ENCODE data around the gene SIAE. TPM values are rescaled to one million over a fixed set of nuclear protein-coding genes. Genes with fewer than 3 reads are reported as not detected.

SIAE gene
- total and polyA plus RNA-seq, 2 of the 4 experiments (the other 2 are of a cell fraction), result 4.7 to 12.0 TPM

DNA sequence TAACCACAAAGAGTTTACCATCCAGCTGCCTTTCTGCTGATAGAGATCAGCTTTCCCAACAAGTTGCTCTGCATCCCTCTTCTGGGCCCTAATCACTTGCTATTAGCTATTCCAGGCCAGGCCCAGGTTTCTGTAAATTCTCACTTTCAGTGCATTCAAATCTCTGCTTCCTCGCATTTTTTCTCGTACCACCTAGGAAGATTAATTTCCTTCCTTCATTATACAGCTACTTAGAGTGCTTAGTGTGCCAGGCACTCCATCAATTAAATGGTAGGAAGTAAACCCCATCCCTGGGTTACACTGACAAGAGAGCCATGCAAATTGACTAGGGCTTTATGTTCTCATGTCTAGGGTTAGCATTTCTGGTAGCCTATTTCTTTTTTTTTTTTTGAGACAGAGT, 9.7 kb downstream of the SIAE start:
- no peaks in the 10 kb centered on the region for H3K79me1 ChIP-seq (ENCODE audit: low read depth in 1 of 2, low read length in 2 of 2)
- no TSS peak for BruUV-seq (replicated peaks)
- H2BK20ac ChIP-seq (ENCODE audit: low read depth, low read length), result no peak overlapping the region
- no peaks in the 10 kb centered on the region for H3K9me3 ChIP-seq (ENCODE audit: control insufficient read depth, insufficient read depth, low read length)
- H3K9ac ChIP-seq (ENCODE audit: low read depth, low read length), result no peak overlapping the region
- no peak overlapping the region for H4K5ac ChIP-seq (ENCODE audit: low read depth, low read length)
- H2AK5ac ChIP-seq (ENCODE audit: low read depth, low read length), result no peak overlapping the region
- WGBS, 2 experiments (ENCODE audit: extremely low coverage in 2 of 2, insufficient read length in 1 of 2), result no CpG with 5 or more reads among the region's 2 CpGs
- H3K9me1 ChIP-seq (ENCODE audit: insufficient read depth, low read length), result no peaks in the 10 kb centered on the region
- no peaks in the 10 kb centered on the region for H4K20me1 ChIP-seq (ENCODE audit: insufficient read depth, low read length)
- ATAC-seq (ENCODE audit: low read depth), result no peak
- H3K14ac ChIP-seq (replicated peaks; ENCODE audit: low read depth, low read length), result no peak overlapping the region
- no peak overlapping the region for H3K23ac ChIP-seq (ENCODE audit: low read depth, low read length)
- ChIA-PET POLR2A (ENCODE audit: unreplicated experiment) (no interaction called here), CTCF (interaction anchor here (0.9 kb wide), 1 partner anchor 130 kb away, joined by 3 read pairs; no protein-coding TSS in a partner anchor)
- dilution Hi-C loops (cut with HindIII; ENCODE audit: low sequenced_read_pairs, unreplicated experiment) (no loop called here), in situ Hi-C loops (cut with MboI; ENCODE audit: low sequenced_read_pairs) (loop anchor here (25.0 kb wide), 1 partner anchor 748 kb away; no protein-coding TSS in a partner anchor), intact Hi-C loops (cut with micrococcal nuclease) (no loop called here)
- no peak for TF ChIP-seq CHD1 (IDR thresholded peaks at IDR 0.05; ENCODE audit: low read depth, low read length)
- TF ChIP-seq BHLHE40 (IDR thresholded peaks at IDR 0.05; ENCODE audit: low read depth, low read length), result no peak
- no peak for TF ChIP-seq MAZ (IDR thresholded peaks at IDR 0.05; ENCODE audit: borderline replicate concordance, low read depth, low read length)
- no peak for TF ChIP-seq RAD21 (IDR thresholded peaks at IDR 0.05; ENCODE audit: low read length)
- no peak for TF ChIP-seq MXI1 (IDR thresholded peaks at IDR 0.05; ENCODE audit: borderline replicate concordance, low read depth, low read length)
- TF ChIP-seq, protein P1, sequence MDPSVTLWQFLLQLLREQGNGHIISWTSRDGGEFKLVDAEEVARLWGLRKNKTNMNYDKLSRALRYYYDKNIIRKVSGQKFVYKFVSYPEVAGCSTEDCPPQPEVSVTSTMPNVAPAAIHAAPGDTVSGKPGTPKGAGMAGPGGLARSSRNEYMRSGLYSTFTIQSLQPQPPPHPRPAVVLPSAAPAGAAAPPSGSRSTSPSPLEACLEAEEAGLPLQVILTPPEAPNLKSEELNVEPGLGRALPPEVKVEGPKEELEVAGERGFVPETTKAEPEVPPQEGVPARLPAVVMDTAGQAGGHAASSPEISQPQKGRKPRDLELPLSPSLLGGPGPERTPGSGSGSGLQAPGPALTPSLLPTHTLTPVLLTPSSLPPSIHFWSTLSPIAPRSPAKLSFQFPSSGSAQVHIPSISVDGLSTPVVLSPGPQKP (IDR thresholded peaks at IDR 0.05; ENCODE audit: borderline replicate concordance, low read depth, low read length), result no peak
- no peak for TF ChIP-seq FOS (IDR thresholded peaks at IDR 0.05; ENCODE audit: low read depth, low read length)
- TF ChIP-seq SMC3 (IDR thresholded peaks at IDR 0.05; ENCODE audit: low read depth, low read length), result no peak
- TF ChIP-seq, protein P2, sequence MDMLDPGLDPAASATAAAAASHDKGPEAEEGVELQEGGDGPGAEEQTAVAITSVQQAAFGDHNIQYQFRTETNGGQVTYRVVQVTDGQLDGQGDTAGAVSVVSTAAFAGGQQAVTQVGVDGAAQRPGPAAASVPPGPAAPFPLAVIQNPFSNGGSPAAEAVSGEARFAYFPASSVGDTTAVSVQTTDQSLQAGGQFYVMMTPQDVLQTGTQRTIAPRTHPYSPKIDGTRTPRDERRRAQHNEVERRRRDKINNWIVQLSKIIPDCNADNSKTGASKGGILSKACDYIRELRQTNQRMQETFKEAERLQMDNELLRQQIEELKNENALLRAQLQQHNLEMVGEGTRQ (IDR thresholded peaks at IDR 0.05; ENCODE audit: low read depth, low read length), result no peak
- TF ChIP-seq RCOR1 (IDR thresholded peaks at IDR 0.05; ENCODE audit: insufficient replicate concordance, low read length), result no peak
- TF ChIP-seq CTCF (conservative IDR thresholded peaks at IDR 0.05; ENCODE audit: low read depth, low read length), result no peak
- no peak overlapping the region for H3K18ac ChIP-seq (ENCODE audit: low read depth, low read length)
- no peak overlapping the region for H4K8ac ChIP-seq (ENCODE audit: low read depth in 2 of 2, low read length in 2 of 2)
- H2BK5ac ChIP-seq (ENCODE audit: low read depth, low read length, poor library complexity, severe bottlenecking), result no peak overlapping the region
- H3K27ac ChIP-seq (ENCODE audit: insufficient read depth, low read length), result no peak overlapping the region
- H2BK120ac ChIP-seq (ENCODE audit: low read depth, low read length), result no peak overlapping the region
- no peak overlapping the region for H2AK9ac ChIP-seq (replicated peaks; ENCODE audit: low read depth, low read length, poor library complexity)
- H3K4ac ChIP-seq (ENCODE audit: low read depth, low read length), result no peak overlapping the region
- H3K4me1 ChIP-seq (ENCODE audit: control insufficient read depth, insufficient read depth, low read length), result no peaks in the 10 kb centered on the region
- H2BK15ac ChIP-seq (ENCODE audit: low read depth, low read length), result no peak overlapping the region
- no peak overlapping the region for H4K91ac ChIP-seq (ENCODE audit: insufficient read depth, low read depth, low read length)
- no peaks in the 10 kb centered on the region for H3K27me3 ChIP-seq (ENCODE audit: control insufficient read depth, insufficient read depth, low read length)
- H3K4me3 ChIP-seq (ENCODE audit: insufficient read depth, low read depth, low read length), result no peak overlapping the region
- no peaks in the 10 kb centered on the region; the same call in 1 of the 2 replicates for H3K36me3 ChIP-seq (ENCODE audit: control insufficient read depth, insufficient read depth, low read length)
- H2AFZ ChIP-seq (replicated peaks; ENCODE audit: low read length, poor library complexity), result no peak overlapping the region
- H3K4me2 ChIP-seq (ENCODE audit: low read depth, low read length), result no peak overlapping the region
- no peak for DNase-seq
- H3K56ac ChIP-seq (ENCODE audit: extremely low read depth, insufficient read depth, low read length), result no peak overlapping the region
